Caco-2 (cell line): ENCODE results near the gene FTCD. TPM values are rescaled to one million over a fixed set of nuclear protein-coding genes. Genes with fewer than 3 reads are reported as not detected.

Experiments used
- BruUV-seq: library from RNA; stranded (reverse); fragments of 400-500 nt; replicated peaks from 2 replicates; lab custom pipeline; 2021; lab: Mats Ljungman, UMichigan
- CTCF ChIA-PET: fragments of 300-600 bp; sonication (Branson Sonifier 250); formaldehyde crosslinking; loops from one replicate; lab custom pipeline; 2022; ENCODE audit warnings: antibody characterized with exemption; lab: Charles Lee
- POLR2A ChIA-PET: fragments of 300-600 bp; sonication (Branson Sonifier 250); formaldehyde crosslinking; loops from one replicate; lab custom pipeline; 2022; ENCODE audit warnings: antibody characterized with exemption; lab: Charles Lee
- DNase-seq, 2 experiments: peaks; one replicate each; pipeline versions ENCODE4 v3.0.0 to v3.0.0-alpha.2; 2020 to 2022
- H3K27me3 ChIP-seq: replicated peaks from 2 replicates; pipeline ENCODE4 v1.6.0; 2011; ENCODE audit warnings: low read length; ENCODE audit not compliant: control insufficient read depth, insufficient read depth
- H3K36me3 ChIP-seq: 2 replicates; pipeline ENCODE4 v1.5.1; 2011; ENCODE audit warnings: low read length; ENCODE audit not compliant: control insufficient read depth, insufficient read depth
- H3K4me1 ChIP-seq: fragments of 250-450 bp; sonication (Bioruptor Pico); 2 replicates; pipeline ENCODE4 v1.5.1; 2020; ENCODE audit warnings: mild to moderate bottlenecking
- H3K4me3 ChIP-seq: 2 replicates; pipeline ENCODE4 v1.5.1; 2011; ENCODE audit warnings: low read depth, mild to moderate bottlenecking, control low read depth, low read length
- H3K9me3 ChIP-seq: fragments of 250-450 bp; sonication (Bioruptor Pico); 2 replicates; pipeline ENCODE4 v1.5.1; 2020; ENCODE audit warnings: mild to moderate bottlenecking, moderate library complexity
- H3K27ac Mint-ChIP-seq: one replicate; pipeline ENCODE4 v1.8.0; 2022; ENCODE audit warnings: mixed read lengths; ENCODE audit not compliant: unreplicated experiment
- H3K27me3 Mint-ChIP-seq: one replicate; pipeline ENCODE4 v1.8.0; 2022; ENCODE audit warnings: mixed read lengths; ENCODE audit not compliant: insufficient read depth, unreplicated experiment
- H3K36me3 Mint-ChIP-seq: one replicate; pipeline ENCODE4 v1.8.0; 2022; ENCODE audit warnings: mild to moderate bottlenecking, mixed read lengths; ENCODE audit not compliant: insufficient read depth, unreplicated experiment
- H3K4me1 Mint-ChIP-seq: one replicate; pipeline ENCODE4 v1.8.0; 2022; ENCODE audit warnings: low read depth, mixed read lengths; ENCODE audit not compliant: unreplicated experiment
- H3K4me3 Mint-ChIP-seq: one replicate; pipeline ENCODE4 v1.8.0; 2022; ENCODE audit warnings: mild to moderate bottlenecking, moderate library complexity, mixed read lengths; ENCODE audit not compliant: unreplicated experiment
- H3K9me3 Mint-ChIP-seq: one replicate; pipeline ENCODE4 v1.8.0; 2022; ENCODE audit warnings: mixed read lengths; ENCODE audit not compliant: unreplicated experiment
- CTCF ChIP-seq, 2 experiments: fragments of 200-600 bp in 1 of 2; IDR thresholded peaks; 1 replicate in 1 of 2; 2 replicates in 1 of 2; pipeline versions ENCODE4 v1.5.1 to v1.8.0; 2011 to 2022; ENCODE audit warnings: antibody characterized with exemption in 1 of 2, control low read depth in 1 of 2, inconsistent platforms in 1 of 2, low read depth in 1 of 2, low read length in 1 of 2, mild to moderate bottlenecking in 1 of 2, moderate library complexity in 1 of 2; ENCODE audit not compliant: insufficient read depth in 1 of 2, severe bottlenecking in 1 of 2, unreplicated experiment in 1 of 2
- intact Hi-C: fragments of 100-400 bp; cut with micrococcal nuclease; formaldehyde crosslinking; loops from one replicate; pipeline ENCODE4 v1.10.0; 2022; ENCODE audit not compliant: unreplicated experiment
- total RNA-seq: library from RNA; stranded (reverse); gene quantifications from 2 replicates; pipeline ENCODE4 v1.2.3, GENCODE V29; 2022

Gene FTCD
- total RNA-seq, 1 experiment from 2014 or later: 3.5 TPM

DNA sequence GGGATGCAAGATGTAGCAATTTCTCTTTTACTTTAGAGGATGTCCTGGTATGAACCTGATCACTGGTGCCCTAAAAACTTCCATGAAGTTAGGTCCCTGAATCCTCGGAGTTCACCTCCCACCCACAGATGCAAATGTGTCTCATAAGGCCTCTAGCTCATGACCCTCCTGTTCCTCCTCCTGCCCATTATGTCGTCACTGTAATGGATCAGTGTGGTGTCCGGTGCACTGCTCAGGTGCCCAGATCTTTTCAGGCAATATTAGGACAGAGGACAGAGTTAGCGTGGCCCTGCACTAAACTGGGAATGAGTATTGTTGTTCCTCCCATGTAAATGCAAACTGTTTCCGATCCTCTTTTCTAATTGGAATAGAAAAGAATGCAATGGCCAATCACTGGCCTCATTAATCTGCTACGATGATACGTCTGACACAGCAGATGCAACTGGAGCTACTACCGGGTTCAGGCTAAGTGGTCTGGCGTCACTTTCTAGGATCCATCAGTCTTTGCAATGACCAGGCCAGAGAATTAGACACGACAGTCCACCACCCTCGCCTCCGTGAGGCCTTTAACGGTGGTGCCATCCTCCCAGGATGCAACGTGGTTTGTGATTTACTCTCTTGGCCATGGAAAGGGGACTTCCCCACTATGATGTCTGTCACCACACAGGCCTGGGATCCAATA, 60.8 kb downstream of the FTCD start:
- Mint-ChIP-seq H3K9me3 (peaks cover 21% of the 10 kb centered on the region), H3K36me3 (no peaks in the 10 kb centered on the region), H3K27me3 (no peaks in the 10 kb centered on the region), H3K4me3 (no peak overlapping the region), H3K27ac (no peak overlapping the region), H3K4me1 (no peaks in the 10 kb centered on the region)
- Histone ChIP-seq H3K4me1 (no peaks in the 10 kb centered on the region), H3K27me3 (no peaks in the 10 kb centered on the region), H3K4me3 (no peak overlapping the region), H3K36me3 (no peaks in the 10 kb centered on the region), H3K9me3 (no peaks in the 10 kb centered on the region)
- no peak for TF ChIP-seq CTCF (IDR thresholded peaks at IDR 0.05; ENCODE audit: insufficient read depth in 1 of 2, low read depth in 1 of 2, low read length in 1 of 2, severe bottlenecking in 1 of 2, unreplicated experiment in 1 of 2)
- DNase-seq: no peak
- ChIA-PET CTCF (no interaction called here), POLR2A (no interaction called here)
- intact Hi-C loops: loop anchor here (5.0 kb wide), 1 partner anchor 122 kb away; no protein-coding TSS in a partner anchor
- BruUV-seq: no TSS peak

GRCh38 chr21:46093668-46094400, 61.5 kb downstream of the FTCD start:
- Mint-ChIP-seq H3K27ac (no peak overlapping the region), H3K4me1 (no peaks in the 10 kb centered on the region), H3K27me3 (no peaks in the 10 kb centered on the region), H3K4me3 (no peak overlapping the region), H3K9me3 (peaks cover 24% of the 10 kb centered on the region), H3K36me3 (no peaks in the 10 kb centered on the region)
- Histone ChIP-seq H3K27me3 (no peaks in the 10 kb centered on the region), H3K36me3 (no peaks in the 10 kb centered on the region), H3K9me3 (0 out of 2 replicates have a peak, but pooled peaks cover under 1% of the 10 kb centered on the region), H3K4me3 (no peak overlapping the region), H3K4me1 (no peaks in the 10 kb centered on the region)
- no peak for TF ChIP-seq CTCF (IDR thresholded peaks at IDR 0.05; ENCODE audit: insufficient read depth in 1 of 2, low read depth in 1 of 2, low read length in 1 of 2, severe bottlenecking in 1 of 2, unreplicated experiment in 1 of 2)
- no TSS peak for BruUV-seq
- CTCF ChIA-PET: no interaction called here
- peak in 1 of 2 experiments; percentile 24 for DNase-seq
- intact Hi-C loops: no loop called here
- POLR2A ChIA-PET: no interaction called here

GRCh38 chr21:46092811-46093667, 62.3 kb downstream of the FTCD start:
- Histone ChIP-seq H3K9me3 (0 out of 2 replicates have a peak, but pooled peaks cover 6% of the 10 kb centered on the region), H3K27me3 (no peaks in the 10 kb centered on the region), H3K36me3 (no peaks in the 10 kb centered on the region), H3K4me1 (no peaks in the 10 kb centered on the region), H3K4me3 (no peak overlapping the region)
- CTCF ChIA-PET: no interaction called here
- DNase-seq: no peak
- peak in 1 of 2 experiments; percentile 1 for TF ChIP-seq CTCF (IDR thresholded peaks at IDR 0.05; ENCODE audit: insufficient read depth in 1 of 2, low read depth in 1 of 2, low read length in 1 of 2, severe bottlenecking in 1 of 2, unreplicated experiment in 1 of 2)
- Mint-ChIP-seq H3K9me3 (peaks cover 32% of the 10 kb centered on the region), H3K27me3 (peaks cover 6% of the 10 kb centered on the region), H3K36me3 (no peaks in the 10 kb centered on the region), H3K27ac (no peak overlapping the region), H3K4me1 (no peaks in the 10 kb centered on the region), H3K4me3 (no peak overlapping the region)
- intact Hi-C loops: no loop called here
- POLR2A ChIA-PET: no interaction called here
- BruUV-seq: no TSS peak
